Keratinocyte (primary cell): ENCODE data around the gene DNMT3A.

Source experiments
- EZH2 ChIP-seq: IDR thresholded peaks from one replicate; pipeline ENCODE4 v1.6.1; 2012; ENCODE audit warnings: inconsistent platforms, mild to moderate bottlenecking, low read length, moderate library complexity
- TF ChIP-seq, protein P1 (sequence below), 3 experiments: IDR thresholded peaks in 1 of 3; conservative IDR thresholded peaks in 1 of 3; optimal IDR thresholded peaks in 1 of 3; 2 replicates in 2 of 3; 3 replicates in 1 of 3; pipeline versions ENCODE3 to v1.5.1; 2011; ENCODE audit warnings: low read length in 3 of 3, mild to moderate bottlenecking in 3 of 3, moderate library complexity in 2 of 3, control low read depth in 1 of 3, inconsistent platforms in 1 of 3; ENCODE audit not compliant: insufficient read depth in 2 of 3; ENCODE audit errors: extremely low read depth in 1 of 3

DNA sequence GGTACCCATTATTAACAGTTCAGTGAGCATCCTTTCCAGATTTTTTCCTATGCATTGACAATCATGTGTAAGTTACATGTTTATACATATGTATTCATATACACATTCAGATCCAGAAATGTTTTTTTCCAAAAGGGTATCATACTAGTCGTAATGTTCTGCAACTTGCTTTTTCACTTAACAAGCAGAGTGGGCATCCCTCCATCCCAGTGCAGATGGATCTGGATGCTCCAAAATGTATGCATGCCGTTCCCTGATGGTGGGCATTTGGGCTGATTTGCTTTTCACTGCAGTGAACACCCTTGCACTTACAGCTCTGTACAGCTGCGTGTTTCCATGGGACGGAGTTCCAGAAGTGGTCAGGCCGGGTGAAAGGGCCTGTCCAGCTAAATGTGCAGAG lies 57.0 kb downstream of the DNMT3A start:
- TF ChIP-seq, protein P1, sequence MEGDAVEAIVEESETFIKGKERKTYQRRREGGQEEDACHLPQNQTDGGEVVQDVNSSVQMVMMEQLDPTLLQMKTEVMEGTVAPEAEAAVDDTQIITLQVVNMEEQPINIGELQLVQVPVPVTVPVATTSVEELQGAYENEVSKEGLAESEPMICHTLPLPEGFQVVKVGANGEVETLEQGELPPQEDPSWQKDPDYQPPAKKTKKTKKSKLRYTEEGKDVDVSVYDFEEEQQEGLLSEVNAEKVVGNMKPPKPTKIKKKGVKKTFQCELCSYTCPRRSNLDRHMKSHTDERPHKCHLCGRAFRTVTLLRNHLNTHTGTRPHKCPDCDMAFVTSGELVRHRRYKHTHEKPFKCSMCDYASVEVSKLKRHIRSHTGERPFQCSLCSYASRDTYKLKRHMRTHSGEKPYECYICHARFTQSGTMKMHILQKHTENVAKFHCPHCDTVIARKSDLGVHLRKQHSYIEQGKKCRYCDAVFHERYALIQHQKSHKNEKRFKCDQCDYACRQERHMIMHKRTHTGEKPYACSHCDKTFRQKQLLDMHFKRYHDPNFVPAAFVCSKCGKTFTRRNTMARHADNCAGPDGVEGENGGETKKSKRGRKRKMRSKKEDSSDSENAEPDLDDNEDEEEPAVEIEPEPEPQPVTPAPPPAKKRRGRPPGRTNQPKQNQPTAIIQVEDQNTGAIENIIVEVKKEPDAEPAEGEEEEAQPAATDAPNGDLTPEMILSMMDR (optimal IDR thresholded peaks at IDR 0.05 in 1 of 3, IDR thresholded peaks at IDR 0.05 in 1 of 3, conservative IDR thresholded peaks at IDR 0.05 in 1 of 3; ENCODE audit: extremely low read depth in 1 of 3, insufficient read depth in 2 of 3, low read length in 3 of 3): no peak
- TF ChIP-seq EZH2: no peak
